GM19324 (cell line): Measurements from ENCODE around the gene AQP1.

Experiments
- ATAC-seq: cut with Tn5 transposase; IDR thresholded peaks from one replicate; pipeline ENCODE4 v1.9.1; 2021; ENCODE audit warnings: mild to moderate bottlenecking, moderate library complexity; ENCODE audit not compliant: unreplicated experiment, low FRiP score

Gene AQP1

DNA sequence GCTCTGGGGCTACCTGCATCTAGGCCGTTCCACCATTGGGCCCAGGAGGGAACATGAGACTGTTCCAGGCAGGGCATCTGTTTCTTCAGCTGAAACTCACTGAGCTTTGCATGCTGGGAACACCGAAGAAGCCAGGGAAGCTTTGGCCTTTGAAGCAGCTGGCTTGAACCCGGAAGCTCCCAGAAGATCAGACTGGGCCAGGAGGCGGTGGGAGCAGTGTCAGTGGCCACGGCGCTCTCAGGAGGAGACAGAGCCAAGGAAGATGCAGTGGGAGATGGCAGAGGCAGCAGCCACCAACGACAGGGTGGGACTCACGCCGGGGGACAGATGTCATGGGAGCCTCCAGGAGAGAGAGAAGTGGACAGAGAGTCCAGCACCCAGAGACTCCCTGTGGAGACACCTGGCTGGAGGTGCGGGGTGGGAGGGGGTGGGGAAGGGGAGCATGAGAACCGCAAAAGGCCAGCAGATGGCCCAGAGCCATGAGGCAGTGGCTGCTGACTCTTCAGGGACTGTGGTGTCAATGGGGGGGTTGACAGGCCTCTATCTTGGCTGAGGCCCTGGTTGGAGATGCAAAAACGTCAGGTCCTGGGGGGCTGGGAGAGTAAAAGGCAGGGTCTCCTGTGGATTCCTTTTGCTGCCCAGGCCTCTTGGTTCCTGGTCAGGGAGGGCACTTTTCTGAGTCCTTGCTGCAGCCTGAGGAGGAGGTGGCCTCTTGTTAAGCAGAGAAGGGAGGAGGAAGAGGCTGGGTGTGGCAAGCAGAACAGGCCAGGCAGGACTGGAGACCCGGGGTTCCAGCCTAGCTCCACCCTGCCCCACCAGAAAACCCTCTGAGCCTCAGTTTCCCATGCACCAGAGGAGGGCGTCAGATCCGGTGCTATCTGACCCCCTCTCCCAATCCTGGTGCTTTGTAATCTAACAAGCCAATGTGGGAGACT, 6.3 kb upstream of the AQP1 start:
- ATAC-seq, result no peak

DNA sequence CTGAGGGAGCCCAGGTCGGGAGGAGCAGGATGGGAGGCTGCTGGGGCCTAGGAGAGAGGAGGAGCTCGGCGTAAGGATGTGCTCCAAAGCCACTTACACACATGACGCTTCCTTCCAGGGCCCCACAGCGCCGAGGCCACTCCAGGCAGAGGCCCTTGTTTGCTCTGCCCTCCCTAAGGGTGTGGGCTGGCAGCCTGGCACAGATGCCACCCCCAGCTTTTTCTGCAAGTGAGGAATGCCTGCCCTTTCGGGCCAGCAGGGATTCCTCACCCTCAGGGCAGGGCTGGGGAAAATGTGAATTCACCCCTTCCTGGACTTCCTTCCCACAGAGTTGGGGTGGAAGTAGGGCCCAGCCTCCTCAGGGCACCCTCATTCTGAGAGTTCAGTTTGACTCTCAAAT, 5.6 kb upstream of the AQP1 start:
- ATAC-seq, result no peak

DNA sequence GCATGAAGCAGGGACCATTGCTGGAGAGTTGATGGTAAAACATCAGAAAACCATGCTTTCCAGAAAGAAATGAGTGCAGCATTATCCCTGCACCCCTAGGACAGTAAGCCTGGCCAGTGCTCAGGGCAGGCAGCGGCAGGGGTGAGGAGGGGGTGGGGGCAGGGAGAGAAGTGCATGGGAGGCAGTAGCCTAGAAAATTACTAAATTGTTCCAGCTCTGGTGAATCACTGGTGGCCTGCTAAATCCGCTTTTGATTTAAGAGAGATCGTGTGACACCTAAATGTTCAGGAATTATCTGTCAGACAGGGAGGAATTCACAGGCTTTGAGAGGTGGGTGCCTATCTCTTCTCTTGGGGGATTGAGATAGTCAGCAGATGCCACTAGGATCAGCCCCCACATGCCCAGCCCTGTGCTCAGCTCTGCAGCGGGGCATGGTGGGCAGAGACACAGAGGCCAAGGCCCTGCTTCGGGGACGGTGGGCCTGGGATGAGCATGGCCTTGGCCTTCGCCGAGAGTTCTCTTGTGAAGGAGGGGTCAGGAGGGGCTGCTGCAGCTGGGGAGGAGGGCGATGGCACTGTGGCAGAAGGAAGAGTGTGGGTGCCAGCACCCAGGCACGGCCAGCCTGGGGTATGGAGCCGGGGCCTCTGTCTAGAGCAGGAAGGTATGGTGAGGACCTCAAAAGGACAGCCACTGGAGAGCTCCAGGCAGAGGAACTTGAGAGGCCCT, 5.0 kb upstream of the AQP1 start:
- no peak for ATAC-seq

DNA sequence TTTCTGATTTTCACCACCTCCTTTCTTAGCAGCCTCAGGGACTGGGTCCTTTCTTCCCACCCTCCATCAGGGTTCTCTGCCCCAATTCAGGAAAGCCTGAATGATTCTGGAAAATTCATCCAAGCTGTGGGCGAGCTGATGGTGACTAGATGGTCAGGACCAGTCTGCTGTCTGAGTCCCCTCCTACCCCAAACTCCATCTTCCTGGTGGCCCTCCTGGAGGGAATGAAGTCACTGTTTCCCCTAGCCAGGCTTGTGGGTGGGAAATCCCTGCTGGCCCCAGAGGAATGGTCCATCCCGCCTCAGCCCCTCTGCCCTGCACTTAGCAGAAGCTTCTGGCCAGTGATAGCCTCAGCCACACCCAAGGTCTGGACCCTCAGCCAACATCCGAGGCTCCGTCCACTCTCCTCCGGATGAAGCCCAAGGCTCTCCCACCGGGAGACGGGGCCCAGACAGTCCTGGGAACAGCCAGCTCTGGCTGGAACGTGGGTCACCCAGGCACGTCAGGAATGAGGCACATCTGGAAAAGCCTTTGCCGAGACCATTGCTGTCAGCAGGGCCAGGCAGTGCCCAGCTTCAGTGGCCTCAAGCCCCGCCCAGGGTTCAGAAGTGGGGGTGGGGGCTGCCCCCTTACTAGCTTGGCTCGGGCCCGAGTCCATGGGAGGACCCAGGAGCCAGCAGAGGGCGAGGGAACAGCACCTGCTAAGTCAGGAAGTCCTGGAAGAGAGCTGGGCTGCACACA, 4.0 kb upstream of the AQP1 start:
- no peak for ATAC-seq

DNA sequence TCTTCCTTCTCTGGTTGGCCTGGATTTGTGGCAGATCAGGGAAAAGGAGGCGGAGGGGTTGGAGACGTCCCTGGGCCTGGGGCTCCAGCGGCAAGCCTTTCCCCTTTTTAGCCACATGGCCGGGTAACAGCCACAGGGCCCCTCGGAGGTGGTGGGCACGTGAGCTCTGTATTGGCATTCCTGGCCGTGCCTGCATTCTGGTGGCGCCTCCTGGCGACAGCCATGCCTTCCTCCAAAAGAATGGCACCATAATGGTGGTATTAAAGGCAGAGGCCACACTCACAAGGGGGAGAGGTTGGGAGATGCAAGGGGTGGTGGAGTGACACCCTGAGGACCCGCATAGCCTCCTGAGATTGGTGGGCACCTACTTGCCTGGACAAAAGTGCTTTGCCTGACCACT, 3.0 kb upstream of the AQP1 start:
- no peak for ATAC-seq

DNA sequence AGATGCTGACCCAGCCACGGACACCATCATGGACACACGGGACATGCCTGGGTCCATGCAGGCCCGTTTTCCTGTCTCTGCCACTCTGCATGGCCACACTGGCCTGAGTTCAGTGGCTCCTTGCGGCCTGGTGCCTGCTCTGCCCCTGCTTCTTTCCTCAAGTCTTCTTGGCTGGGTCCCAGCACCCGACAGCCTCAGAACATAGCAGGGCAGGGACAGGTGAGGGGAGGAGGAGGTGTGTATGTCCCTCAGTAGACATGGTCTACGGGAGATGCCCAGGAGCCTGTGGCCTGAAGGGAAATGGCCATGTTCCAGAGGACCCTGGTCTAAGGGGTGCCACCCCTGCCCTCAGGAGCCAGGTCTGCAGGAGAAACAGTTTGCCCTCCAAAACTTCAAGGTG, 2.2 kb upstream of the AQP1 start:
- no peak for ATAC-seq

DNA sequence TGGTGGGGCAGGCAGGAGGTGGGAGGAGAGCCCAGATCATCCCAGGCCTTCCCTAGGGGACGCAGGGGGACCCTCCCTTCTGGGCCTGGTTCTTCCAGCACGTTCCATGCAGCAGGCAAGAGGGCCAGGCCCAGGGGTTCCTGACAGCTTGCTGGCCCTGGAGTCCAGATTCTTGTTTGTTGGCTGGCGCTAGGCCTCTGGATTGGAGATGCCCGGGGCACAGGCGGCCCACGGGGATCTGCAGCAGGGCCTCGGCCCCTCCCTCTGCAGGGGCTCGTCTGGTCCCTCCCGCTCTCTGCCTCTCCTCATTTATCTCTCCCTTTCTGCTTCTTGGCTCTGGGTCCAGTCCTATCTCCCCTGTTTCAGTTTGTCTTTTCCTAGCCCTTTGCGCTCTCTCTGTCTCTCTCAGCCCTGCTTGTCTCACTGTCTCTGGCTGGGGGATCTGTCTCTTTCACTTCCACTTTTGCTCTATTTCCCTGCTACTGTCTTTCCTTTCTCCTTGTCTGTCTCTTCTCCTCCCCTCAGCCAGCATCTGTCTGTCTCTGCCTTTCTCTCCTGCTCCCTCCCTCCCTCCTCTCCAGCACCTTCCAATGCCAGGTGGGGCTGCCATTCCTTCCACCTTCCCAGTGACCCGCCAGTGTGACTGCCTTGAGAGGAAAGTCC, 1.1 kb upstream of the AQP1 start:
- no peak for ATAC-seq

DNA sequence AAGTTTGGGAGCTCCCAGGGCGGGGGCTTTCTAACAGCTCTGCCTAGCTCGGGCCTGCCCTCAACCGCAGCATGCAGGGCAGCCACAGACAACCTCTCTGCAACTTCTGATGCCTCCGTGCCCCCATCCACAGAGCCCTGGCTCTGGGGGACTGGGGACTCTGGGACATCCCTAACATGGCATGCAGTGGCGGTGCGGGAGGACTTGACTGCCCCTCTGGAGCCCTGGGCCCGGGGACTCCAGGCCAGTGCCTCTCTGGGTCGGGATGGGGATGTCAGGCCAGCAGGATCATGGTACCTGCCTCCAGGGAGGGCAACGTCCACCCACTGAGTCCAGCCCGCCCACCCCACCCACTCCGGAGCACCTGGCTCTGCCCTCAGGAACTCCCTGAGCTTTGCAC, 520 bp upstream of the AQP1 start:
- no peak for ATAC-seq

DNA sequence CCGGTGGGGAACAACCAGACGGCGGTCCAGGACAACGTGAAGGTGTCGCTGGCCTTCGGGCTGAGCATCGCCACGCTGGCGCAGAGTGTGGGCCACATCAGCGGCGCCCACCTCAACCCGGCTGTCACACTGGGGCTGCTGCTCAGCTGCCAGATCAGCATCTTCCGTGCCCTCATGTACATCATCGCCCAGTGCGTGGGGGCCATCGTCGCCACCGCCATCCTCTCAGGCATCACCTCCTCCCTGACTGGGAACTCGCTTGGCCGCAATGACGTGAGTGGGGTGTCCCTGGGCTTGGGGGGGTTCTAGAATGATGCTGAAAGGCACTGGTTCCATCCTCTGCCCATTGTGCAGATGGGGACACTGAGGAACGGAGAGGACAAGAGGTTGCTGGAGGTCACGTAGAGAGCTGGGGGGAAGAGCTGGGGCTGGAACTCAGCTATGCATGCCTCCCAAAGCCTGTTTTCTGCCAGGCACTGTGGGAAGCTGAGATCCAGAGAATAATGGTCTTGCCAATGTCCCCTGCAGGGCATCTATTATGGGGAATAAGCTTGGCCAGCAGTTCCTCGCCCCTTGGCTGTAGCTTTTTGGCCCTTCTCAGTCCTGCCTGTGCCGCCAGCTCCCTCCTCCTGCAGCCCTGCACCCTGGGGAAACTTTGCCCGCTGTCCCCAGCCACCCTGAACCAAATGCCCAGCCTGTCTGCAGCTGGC, 523 bp downstream of the AQP1 start:
- no peak for ATAC-seq

DNA sequence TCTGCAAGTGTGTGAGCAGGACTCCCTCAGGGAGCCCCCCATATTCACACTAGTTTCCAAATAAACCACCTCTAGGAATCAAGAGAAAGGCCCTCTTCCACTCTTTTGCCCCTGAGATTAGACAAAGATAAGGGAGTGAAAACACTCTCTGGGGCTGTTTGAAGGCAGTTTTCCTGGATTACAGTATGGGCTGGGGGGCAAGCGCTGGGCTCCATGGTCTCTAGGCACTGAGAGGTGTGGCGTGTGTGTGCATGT, 1.0 kb downstream of the AQP1 start:
- ATAC-seq, result no peak

DNA sequence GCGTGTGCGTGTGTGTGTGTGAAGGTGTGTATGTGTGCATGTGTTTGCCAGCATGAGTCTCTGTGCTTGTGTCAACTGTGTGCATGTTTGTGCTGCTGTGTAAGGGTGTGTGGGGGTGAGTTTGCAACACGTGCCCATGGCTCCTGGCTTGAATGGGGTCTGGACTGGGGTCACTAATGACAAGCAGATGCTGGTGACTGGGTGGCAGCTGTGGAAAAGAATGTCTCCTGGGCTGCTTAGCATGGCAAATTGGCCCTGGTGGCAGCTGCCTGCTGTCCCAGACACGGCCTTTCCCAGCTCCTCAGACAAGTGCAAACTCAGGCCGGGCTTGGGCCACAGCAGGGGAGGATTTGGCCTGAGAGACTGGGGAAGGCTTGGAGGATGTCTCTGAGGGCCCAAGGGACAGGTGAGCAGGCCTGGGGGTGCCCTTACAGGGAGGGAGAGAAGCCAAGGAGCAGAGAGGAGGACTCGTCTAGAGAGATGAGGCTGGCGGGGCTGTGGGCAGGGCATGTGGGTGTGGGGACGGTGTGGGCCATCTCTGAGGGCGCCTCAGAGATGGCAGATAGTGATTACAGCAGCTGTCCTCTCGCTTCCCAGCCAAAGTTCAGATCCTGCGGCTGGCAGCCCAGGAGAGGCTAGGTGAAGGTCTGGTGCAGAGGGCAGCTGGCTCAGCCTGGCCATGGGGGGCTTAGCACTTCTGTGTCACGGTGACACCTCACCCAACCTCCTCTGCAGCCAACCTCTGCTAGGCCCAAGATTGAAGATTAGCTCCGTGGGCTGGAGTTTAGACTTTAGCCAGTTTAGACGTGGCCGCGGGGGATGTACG, 1.5 kb downstream of the AQP1 start:
- ATAC-seq, result no peak

DNA sequence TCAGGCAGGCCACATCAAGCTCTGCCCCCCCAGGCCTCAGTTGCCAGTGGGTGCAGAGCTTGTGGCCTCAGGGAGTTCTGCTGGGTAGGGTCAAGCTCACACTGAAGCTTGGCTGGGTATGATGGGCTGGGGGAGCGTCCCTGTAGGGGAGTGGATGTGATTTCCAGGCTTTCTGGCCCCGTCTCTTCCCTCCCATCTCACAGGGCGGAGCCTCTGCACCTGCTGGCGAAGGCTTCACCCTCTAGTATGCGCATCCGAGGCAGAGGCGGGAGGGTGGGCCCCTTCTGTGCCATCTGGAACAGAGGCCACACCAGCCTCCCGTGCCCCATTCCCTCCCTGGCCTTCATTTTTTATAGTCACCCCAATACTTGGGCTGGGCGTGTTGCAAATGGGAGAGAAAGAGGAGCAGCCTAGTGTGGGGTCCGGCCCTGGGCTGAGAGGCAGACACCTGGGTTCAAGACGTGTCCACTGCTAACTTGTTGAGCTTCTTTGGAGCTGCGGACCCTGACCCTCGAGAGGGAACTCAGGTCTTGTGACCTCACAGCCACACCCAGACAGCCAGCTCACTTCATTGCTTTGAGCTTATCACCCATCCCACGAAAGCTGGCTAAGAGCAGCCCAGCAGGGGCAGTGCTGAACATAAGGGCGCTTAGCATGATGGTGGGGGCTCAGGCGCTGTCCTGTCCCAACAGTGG, 2.3 kb downstream of the AQP1 start:
- ATAC-seq, result no peak

DNA sequence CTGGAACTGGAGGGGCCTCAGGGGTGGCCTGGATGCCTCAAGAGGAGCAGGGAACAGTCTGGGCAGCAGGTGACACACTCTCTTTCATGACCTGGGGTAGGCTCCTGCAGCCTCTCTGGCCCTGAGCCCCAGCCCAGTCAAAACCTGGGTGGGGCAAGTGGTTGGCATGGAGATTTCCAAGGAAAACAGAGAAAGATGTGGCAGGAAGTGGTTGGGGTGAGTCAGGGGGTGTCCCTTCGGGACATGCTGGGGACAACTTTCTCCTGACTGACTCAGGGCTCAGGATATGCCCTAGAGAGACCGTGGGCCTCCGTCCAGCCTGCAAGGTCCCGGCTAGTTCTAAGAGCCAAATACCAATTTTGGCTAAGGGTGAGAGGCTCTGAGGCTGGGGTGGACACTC, 2.9 kb downstream of the AQP1 start:
- no peak for ATAC-seq

DNA sequence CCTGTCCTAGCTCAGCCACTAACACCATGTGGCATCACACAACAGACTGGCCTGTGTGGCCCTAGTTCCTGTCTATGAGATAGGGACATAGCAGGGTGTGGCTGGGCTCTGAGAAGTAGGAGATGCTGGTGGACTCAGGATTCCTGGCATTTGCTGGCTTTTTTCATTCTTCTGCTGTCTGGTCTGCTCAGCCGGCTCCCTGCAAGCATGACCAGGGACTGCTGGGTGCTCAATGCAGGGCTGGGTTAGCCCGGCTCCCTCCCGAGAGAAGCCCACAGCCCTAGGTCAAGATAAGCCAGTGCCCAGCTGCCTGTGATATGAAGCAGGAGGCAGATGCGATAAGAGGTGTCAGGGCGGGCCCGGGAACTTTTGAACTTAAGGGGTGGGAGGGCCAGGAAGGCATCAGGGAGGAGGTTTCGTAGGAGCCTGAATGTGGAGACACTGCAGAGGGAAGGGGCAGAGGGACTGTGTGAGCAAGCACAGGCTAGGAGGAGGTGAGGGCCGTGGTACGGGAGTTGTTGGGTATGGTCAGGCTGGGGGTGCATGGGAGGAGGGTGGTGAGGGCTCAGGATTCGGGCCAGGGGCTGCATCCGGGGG, 3.5 kb downstream of the AQP1 start:
- no peak for ATAC-seq

DNA sequence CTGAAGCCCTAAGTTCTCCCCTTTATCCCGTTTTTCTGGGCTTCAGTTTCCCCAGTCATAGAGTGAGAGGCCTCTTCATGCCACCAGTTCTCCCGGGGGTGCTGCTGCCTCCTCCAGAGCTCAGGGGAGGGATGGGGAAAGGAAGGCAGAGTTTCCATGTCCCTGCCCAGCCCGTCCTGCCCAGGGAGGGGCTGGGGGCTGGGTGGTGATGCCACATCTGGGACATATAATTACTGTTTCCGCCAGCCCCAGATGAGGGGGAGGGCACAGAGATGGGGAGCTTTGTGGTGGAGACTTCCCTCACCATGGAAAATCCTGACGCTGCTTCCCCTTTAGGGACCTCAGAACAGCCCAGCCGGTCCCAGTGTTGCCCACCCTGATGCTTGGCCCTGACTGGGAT, 4.1 kb downstream of the AQP1 start:
- no peak for ATAC-seq

DNA sequence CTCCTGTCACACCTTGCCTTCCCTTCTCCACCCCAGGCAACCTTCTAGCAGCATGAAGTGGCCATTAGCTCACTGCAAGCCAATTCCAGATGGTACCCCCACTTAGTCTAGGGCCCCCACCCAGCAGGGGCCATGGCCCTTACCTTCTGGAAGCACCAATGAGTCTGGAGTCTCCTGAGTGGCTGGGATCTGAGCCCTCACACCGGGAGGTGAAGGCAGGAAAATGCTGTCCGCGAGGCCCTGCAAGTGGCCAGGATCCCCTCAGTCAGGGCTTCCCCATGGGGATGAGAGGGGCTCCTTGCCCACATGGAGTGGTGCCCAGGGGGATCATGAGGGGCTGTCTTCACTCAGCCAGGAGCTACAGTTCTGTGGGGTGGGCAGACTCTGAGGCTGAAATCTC, 4.6 kb downstream of the AQP1 start:
- ATAC-seq, result no peak

DNA sequence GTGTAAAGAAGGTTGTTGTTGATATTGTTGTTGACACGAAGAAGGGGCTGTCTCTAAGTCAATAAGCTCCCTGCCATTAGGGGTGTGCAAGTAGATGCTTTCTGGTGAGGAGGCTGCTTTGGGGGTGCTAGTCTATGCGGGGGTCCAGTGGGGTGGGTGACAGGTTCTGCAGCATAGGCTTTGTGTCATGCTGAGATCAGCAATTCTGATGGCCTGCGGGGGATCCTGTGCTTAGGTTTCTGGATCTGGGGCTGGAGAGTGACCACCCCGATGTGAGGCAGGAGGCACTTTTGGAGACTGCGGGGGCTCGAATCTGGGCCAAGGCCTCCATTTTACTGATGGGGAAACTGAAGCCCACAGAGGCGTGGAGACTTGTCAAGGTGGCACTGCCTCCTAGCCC, 5.1 kb downstream of the AQP1 start:
- ATAC-seq, result no peak

DNA sequence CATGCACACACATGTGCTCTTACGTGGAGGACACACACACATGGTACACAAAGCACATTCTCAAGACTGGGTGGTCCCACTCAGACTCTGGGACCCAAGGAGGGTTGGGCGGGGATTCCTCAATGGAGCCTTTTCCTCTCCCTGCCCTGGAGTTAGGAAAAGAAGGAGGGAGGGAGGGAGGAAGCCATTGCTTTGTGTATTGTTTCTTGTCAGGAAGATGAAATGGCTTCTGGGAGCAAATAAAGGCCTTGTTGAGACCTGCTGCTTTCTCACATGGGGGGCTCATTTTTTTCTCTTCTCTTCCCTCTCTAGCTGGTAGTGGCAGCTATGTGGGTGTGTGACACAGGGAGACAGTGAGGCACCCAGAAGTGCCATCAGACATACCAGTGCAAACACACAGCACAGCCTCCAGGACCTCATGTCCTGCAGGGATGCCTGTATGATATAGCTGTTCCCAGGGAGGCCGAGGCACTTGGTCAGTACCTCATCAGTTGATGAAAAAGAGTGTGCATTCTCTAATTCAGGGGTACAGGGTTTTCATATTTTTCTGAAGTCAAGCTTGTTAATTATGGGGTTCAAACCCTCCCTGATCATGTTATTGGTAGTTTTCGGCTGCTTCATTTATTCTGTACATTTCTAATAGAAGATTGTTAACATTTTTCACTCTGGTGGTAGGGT, 5.7 kb downstream of the AQP1 start:
- no peak for ATAC-seq
